Gastroesophageal sphincter (tissue), 3 donors: ENCODE measurements around the gene MYO1G.

Source experiments
- POLR2A ChIP-seq, 2 donors: fragments of 450-650 bp; IDR thresholded peaks; one replicate each; pipeline ENCODE4 v1.6.1; 2017; ENCODE audit warnings: antibody characterized with exemption in 2 of 2, mild to moderate bottlenecking in 2 of 2, moderate library complexity in 1 of 2
- TF ChIP-seq, protein P1 (sequence below), 4 experiments: fragments of 200-600 bp in 2 of 4; fragments of 450-650 bp in 2 of 4; sonication (generic) in 1 of 4; IDR thresholded peaks; one replicate each; pipeline ENCODE4 v1.5.1; 2017 to 2019; ENCODE audit warnings: antibody characterized with exemption in 4 of 4, mild to moderate bottlenecking in 2 of 4, moderate library complexity in 2 of 4

DNA sequence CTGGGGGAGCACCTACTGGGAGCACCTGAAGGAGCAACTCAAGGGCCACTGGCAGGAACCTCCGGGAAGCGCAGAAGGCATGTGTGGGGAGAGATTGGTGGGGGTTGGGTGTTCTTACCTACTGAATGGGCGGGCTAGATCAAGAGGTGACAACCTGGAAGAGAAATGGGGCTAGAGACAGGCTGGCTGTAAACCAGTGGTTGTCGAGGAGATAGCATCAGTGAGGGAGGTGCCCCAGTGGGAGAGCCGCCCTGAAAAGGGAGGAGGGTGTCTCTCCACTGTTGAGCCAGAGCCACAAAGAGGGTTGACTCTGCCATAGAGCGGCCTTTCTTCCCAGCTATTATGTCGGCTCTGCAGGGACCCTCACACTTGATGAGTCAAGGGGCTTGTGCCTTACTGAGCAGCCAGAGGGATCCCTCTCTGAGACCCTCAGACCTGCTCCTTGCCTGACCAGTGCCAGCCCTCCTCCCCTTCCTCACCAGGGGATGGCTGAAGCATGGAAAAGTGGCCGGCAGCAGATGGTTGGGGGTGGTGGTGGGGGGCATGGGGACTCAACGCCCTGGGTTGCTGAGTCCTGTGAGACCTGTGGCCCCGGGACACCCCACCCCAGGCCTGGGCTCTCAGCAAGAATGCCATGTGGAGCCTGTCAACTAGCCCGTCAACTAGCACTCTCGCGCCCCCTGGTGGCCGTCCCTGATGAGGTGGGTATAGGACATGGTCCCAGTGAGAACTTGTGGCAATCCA, 57.0 kb downstream of the MYO1G start:
- TF ChIP-seq, protein P1, sequence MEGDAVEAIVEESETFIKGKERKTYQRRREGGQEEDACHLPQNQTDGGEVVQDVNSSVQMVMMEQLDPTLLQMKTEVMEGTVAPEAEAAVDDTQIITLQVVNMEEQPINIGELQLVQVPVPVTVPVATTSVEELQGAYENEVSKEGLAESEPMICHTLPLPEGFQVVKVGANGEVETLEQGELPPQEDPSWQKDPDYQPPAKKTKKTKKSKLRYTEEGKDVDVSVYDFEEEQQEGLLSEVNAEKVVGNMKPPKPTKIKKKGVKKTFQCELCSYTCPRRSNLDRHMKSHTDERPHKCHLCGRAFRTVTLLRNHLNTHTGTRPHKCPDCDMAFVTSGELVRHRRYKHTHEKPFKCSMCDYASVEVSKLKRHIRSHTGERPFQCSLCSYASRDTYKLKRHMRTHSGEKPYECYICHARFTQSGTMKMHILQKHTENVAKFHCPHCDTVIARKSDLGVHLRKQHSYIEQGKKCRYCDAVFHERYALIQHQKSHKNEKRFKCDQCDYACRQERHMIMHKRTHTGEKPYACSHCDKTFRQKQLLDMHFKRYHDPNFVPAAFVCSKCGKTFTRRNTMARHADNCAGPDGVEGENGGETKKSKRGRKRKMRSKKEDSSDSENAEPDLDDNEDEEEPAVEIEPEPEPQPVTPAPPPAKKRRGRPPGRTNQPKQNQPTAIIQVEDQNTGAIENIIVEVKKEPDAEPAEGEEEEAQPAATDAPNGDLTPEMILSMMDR (IDR thresholded peaks at IDR 0.05), result peak; percentile 73 to 92 (median 88)
- no peak for TF ChIP-seq POLR2A (IDR thresholded peaks at IDR 0.05)
